ENCODE results near the gene TLCD5. TPM values are rescaled to one million over a fixed set of nuclear protein-coding genes. Genes with fewer than 3 reads are reported as not detected.

Gene TLCD5
- total RNA-seq, 4 donors from 2014 or later = 3.7 to 6.3 (median 4.4) TPM

DNA sequence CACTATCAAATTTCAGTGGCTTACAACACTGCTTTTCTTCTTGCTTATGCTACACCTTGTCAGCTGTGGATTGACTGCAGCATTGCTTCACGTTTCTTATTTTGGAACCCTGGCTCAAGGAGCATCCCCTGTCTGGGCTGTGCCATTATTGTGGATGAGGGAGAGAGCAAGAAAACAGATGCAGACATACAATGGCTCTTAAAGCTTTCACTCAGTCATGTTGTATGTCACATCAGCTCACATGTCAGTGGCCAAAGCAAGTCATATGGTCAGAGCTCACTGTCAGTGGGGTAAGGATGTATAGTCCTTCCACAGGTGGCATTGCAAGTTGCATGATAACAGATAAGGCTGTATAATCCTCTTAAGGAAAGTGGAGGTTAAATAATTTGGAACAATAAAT lies 21.1 kb downstream of the TLCD5 start:
- Histone ChIP-seq H3K27me3 (no peaks in the 10 kb centered on the region), H3K9me3 (no peaks in the 10 kb centered on the region), H3K4me1 (peaks cover 84 to 90% (median 84%) of the 10 kb centered on the region in 4 donors), H3K4me3 (no peak overlapping the region), H3K27ac (replicated peaks in 1 of 4) (peak overlapping the region in 1 of 4 donors; percentile 35), H3K36me3 (no peaks in the 10 kb centered on the region)
- no peak for DNase-seq (ENCODE audit: extremely low spot score)
- TF ChIP-seq, protein P1, sequence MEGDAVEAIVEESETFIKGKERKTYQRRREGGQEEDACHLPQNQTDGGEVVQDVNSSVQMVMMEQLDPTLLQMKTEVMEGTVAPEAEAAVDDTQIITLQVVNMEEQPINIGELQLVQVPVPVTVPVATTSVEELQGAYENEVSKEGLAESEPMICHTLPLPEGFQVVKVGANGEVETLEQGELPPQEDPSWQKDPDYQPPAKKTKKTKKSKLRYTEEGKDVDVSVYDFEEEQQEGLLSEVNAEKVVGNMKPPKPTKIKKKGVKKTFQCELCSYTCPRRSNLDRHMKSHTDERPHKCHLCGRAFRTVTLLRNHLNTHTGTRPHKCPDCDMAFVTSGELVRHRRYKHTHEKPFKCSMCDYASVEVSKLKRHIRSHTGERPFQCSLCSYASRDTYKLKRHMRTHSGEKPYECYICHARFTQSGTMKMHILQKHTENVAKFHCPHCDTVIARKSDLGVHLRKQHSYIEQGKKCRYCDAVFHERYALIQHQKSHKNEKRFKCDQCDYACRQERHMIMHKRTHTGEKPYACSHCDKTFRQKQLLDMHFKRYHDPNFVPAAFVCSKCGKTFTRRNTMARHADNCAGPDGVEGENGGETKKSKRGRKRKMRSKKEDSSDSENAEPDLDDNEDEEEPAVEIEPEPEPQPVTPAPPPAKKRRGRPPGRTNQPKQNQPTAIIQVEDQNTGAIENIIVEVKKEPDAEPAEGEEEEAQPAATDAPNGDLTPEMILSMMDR (IDR thresholded peaks at IDR 0.05) = no peak
- no peak for TF ChIP-seq EP300 (IDR thresholded peaks at IDR 0.05)
- WGBS = 26% methylated on average over 1 of the region's 1 CpG
- intact Hi-C loops (cut with DNase I) = loop anchor here (10.0 kb wide), 1 partner anchor 49 kb away; no protein-coding TSS in a partner anchor

DNA sequence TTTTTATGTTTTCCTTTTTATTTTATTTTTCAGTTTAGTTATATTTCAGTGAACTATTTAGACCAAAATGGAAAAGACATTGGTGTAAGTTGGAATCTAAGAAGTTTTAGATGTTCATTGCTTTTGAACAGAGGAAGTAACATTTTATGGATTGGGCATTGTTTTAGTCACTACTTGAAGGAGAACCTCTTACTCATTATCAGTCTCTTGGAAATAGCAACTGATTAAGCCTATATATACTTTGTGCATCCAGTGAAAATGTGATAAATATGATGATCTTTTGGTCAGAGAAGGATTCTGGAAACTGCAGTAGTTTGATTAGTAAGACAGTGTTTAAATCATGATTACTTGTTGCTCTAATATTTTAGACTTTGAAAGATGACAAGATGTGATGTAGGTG lies 25.5 kb downstream of the TLCD5 start:
- no peak for DNase-seq (ENCODE audit: extremely low spot score)
- no peak for TF ChIP-seq EP300 (IDR thresholded peaks at IDR 0.05)
- no peak for TF ChIP-seq POLR2A (IDR thresholded peaks at IDR 0.05; ENCODE audit: low read depth)
- H3K9me3 ChIP-seq = no peaks in the 10 kb centered on the region
- H3K36me3 ChIP-seq = no peaks in the 10 kb centered on the region
- H3K27me3 ChIP-seq = no peaks in the 10 kb centered on the region
- intact Hi-C loops (cut with DNase I) = no loop called here
- H3K4me1 ChIP-seq = peaks cover 53 to 72% (median 64%) of the 10 kb centered on the region in 4 donors
- no peak overlapping the region for H3K27ac ChIP-seq (replicated peaks in 1 of 4)
- no peak overlapping the region for H3K4me3 ChIP-seq

DNA sequence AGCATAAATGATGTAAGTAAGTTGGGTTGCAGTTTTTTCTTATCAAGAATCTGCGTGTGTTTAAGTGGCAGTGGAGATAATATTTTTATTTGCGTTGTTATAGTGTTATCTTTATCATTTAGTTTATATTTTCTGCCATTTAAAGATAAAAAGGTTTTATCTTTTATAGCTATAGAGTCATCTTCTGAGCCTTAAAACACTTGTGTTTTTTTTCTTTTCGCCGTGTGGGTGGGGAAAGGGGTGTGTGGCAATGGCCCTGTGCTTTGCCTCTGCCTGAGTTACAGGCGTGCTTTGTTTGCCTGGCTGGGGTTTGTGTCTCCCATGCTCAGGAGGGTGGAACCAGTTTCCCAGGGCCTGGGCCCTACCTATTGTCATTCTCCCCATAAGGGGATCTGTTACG lies 27.3 kb downstream of the TLCD5 start:
- TF ChIP-seq EP300 (IDR thresholded peaks at IDR 0.05) (no peak), POLR2AphosphoS5 (IDR thresholded peaks at IDR 0.05) (no peak), POLR2A (IDR thresholded peaks at IDR 0.05; ENCODE audit: low read depth) (no peak)
- TF ChIP-seq, protein P1 (IDR thresholded peaks at IDR 0.05) = no peak
- peaks cover 37 to 57% (median 53%) of the 10 kb centered on the region in 4 donors for H3K4me1 ChIP-seq
- H3K9me3 ChIP-seq = no peaks in the 10 kb centered on the region
- DNase-seq (ENCODE audit: extremely low spot score) = no peak
- no peaks in the 10 kb centered on the region for H3K27me3 ChIP-seq
- no peak overlapping the region for H3K27ac ChIP-seq (replicated peaks in 1 of 4)
- no peak overlapping the region for H3K4me3 ChIP-seq
- 87% methylated on average over 6 of the region's 6 CpGs for WGBS
- H3K36me3 ChIP-seq = no peaks in the 10 kb centered on the region
- intact Hi-C loops (cut with DNase I) = no loop called here

DNA sequence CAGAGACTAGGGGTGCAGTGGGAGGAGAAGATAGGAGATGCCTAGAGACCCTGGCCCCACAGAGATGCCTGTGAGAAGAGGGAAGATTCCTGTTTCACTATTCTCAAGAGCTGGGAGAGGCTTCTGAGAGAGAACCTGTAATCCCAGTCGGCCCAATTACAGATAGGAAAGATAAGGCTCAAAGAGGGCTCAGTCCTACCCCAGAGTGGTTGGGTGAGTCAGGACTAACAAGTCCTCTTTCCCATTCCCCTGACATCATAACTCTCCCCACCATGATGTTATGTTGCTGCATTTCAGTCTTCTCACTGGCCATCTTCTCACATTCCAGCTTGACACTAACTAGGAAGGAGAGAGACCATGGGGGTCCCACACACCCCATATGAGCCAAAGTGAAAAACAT lies 29.0 kb downstream of the TLCD5 start:
- Histone ChIP-seq H3K4me1 (peaks cover 22 to 48% (median 43%) of the 10 kb centered on the region in 4 donors), H3K9me3 (no peaks in the 10 kb centered on the region), H3K27ac (replicated peaks in 1 of 4) (no peak overlapping the region), H3K36me3 (no peaks in the 10 kb centered on the region), H3K4me3 (no peak overlapping the region), H3K27me3 (no peaks in the 10 kb centered on the region)
- intact Hi-C loops (cut with DNase I) = no loop called here
- TF ChIP-seq EP300 (IDR thresholded peaks at IDR 0.05) = no peak
- no peak for TF ChIP-seq POLR2A (IDR thresholded peaks at IDR 0.05; ENCODE audit: low read depth)
- TF ChIP-seq, protein P1 (IDR thresholded peaks at IDR 0.05) = no peak
- no peak for TF ChIP-seq POLR2AphosphoS5 (IDR thresholded peaks at IDR 0.05)
- no peak for DNase-seq (ENCODE audit: extremely low spot score)
- WGBS = 78% methylated on average over 1 of the region's 1 CpG

DNA sequence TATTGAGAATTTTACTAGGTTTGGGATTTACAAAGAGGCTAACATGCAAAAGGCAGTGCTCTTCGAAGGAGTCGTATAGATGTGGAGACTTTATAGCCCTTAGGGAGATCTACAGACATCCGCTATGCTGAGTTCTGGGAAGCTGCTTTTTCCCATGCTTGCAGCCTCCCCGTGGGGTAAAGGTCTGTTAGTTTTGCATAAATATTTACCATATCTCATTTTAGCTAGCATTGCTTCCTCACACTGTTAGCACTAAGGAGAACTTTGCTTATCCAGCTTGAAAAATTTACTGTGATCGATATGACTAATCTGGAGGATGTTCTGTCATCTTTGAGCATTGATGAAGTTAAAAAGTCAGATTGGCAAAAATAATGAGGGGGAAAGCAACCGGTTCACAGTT lies 29.7 kb downstream of the TLCD5 start:
- Histone ChIP-seq H3K4me1 (peaks cover 15 to 44% (median 40%) of the 10 kb centered on the region in 4 donors), H3K36me3 (no peaks in the 10 kb centered on the region), H3K4me3 (no peak overlapping the region), H3K9me3 (no peaks in the 10 kb centered on the region), H3K27me3 (no peaks in the 10 kb centered on the region), H3K27ac (replicated peaks in 1 of 4) (no peak overlapping the region)
- intact Hi-C loops (cut with DNase I) = no loop called here
- no peak for TF ChIP-seq POLR2A (IDR thresholded peaks at IDR 0.05; ENCODE audit: low read depth)
- TF ChIP-seq POLR2AphosphoS5 (IDR thresholded peaks at IDR 0.05) = no peak
- TF ChIP-seq EP300 (IDR thresholded peaks at IDR 0.05) = no peak
- TF ChIP-seq, protein P1 (IDR thresholded peaks at IDR 0.05) = no peak
- no peak for DNase-seq (ENCODE audit: extremely low spot score)
- WGBS = 69% methylated on average over 6 of the region's 6 CpGs

Data from esophagus muscularis mucosa (tissue), 4 donors.